MM.1S (cell line): ENCODE data around the gene DNAJC30.

Experiments
- DNase-seq: peaks from one replicate; pipeline ENCODE4 v3.0.0-alpha.2; 2015
- H2AFZ ChIP-seq: fragments of 300-600 bp; sonication (generic); 2 replicates; pipeline ENCODE4 v1.6.0; 2016; ENCODE audit warnings: antibody characterized with exemption, low read length
- H3F3A ChIP-seq: fragments of 300-600 bp; sonication (generic); 2 replicates; pipeline ENCODE4 v1.6.1; 2016; ENCODE audit warnings: mild to moderate bottlenecking, antibody characterized with exemption, low read length, moderate library complexity, mixed read lengths; ENCODE audit not compliant: insufficient read depth
- H3K27ac ChIP-seq: fragments of 300-600 bp; sonication (generic); 2 replicates; pipeline ENCODE4 v1.5.1; 2016; ENCODE audit warnings: mild to moderate bottlenecking, low read length
- H3K27me3 ChIP-seq: fragments of 300-600 bp; sonication (generic); replicated peaks from 2 replicates; pipeline ENCODE4 v1.6.0; 2016; ENCODE audit warnings: low read length; ENCODE audit not compliant: insufficient read depth
- H3K36me3 ChIP-seq: fragments of 300-600 bp; sonication (generic); replicated peaks from 2 replicates; pipeline ENCODE4 v1.6.1; 2016; ENCODE audit warnings: mild to moderate bottlenecking, low read length, mixed read lengths; ENCODE audit not compliant: insufficient read depth
- H3K4me1 ChIP-seq: fragments of 300-600 bp; sonication (generic); 2 replicates; pipeline ENCODE4 v1.6.1; 2016; ENCODE audit warnings: low read length, mixed read lengths
- H3K4me2 ChIP-seq: fragments of 300-600 bp; sonication (generic); 2 replicates; pipeline ENCODE4 v1.6.0; 2016; ENCODE audit warnings: low read depth, low read length
- H3K4me3 ChIP-seq: fragments of 300-600 bp; sonication (generic); 2 replicates; pipeline ENCODE4 v1.5.1; 2016; ENCODE audit warnings: low read length, mixed read lengths
- H3K79me2 ChIP-seq: fragments of 300-600 bp; sonication (generic); 2 replicates; pipeline ENCODE4 v1.6.1; 2016; ENCODE audit warnings: mixed run types, low read length, mixed read lengths
- H3K9ac ChIP-seq: fragments of 300-600 bp; sonication (generic); 2 replicates; pipeline ENCODE4 v1.6.1; 2016; ENCODE audit warnings: low read length, mixed read lengths
- H3K9me2 ChIP-seq: fragments of 300-600 bp; sonication (generic); replicated peaks from 2 replicates; pipeline ENCODE4 v1.6.1; 2016; ENCODE audit warnings: mild to moderate bottlenecking, low read length, mixed read lengths; ENCODE audit not compliant: insufficient read depth
- H3K9me3 ChIP-seq: fragments of 300-600 bp; sonication (generic); replicated peaks from 2 replicates; pipeline ENCODE4 v1.6.1; 2016; ENCODE audit warnings: mild to moderate bottlenecking, low read length, mixed read lengths; ENCODE audit not compliant: insufficient read depth
- H4K20me1 ChIP-seq: fragments of 300-600 bp; sonication (generic); 2 replicates; pipeline ENCODE4 v1.6.1; 2016; ENCODE audit warnings: mild to moderate bottlenecking, low read length, moderate library complexity, mixed read lengths; ENCODE audit not compliant: insufficient read depth
- CTCF ChIP-seq: fragments of 300-600 bp; sonication (generic); IDR thresholded peaks from 2 replicates; pipeline ENCODE4 v1.5.1; 2016; ENCODE audit warnings: antibody characterized with exemption, low read length, mixed read lengths
- EZH2 ChIP-seq: fragments of 300-600 bp; sonication (generic); optimal IDR thresholded peaks from 2 replicates; pipeline ENCODE3; 2017; ENCODE audit warnings: low read depth, mild to moderate bottlenecking, antibody characterized with exemption, low read length, mixed read lengths
- EZH2phosphoT487 ChIP-seq: fragments of 300-600 bp; sonication (generic); IDR thresholded peaks from 2 replicates; pipeline ENCODE4 v1.6.1; 2018; ENCODE audit warnings: antibody characterized with exemption, low read length

The DNAJC30 gene

GRCh38 chr7:73707045-73707631 is 23.9 kb upstream of the DNAJC30 start:
- TF ChIP-seq EZH2: no peak
- H2AFZ ChIP-seq: no peak overlapping the region
- no peaks in the 10 kb centered on the region for H3K27me3 ChIP-seq
- no peak overlapping the region for H3K27ac ChIP-seq
- no peak overlapping the region for H3K4me3 ChIP-seq
- H3K4me1 ChIP-seq: no peaks in the 10 kb centered on the region
- no peaks in the 10 kb centered on the region for H3K36me3 ChIP-seq
- H3F3A ChIP-seq: no peaks in the 10 kb centered on the region
- no peaks in the 10 kb centered on the region for H4K20me1 ChIP-seq
- H3K9me3 ChIP-seq: no peaks in the 10 kb centered on the region
- H3K4me2 ChIP-seq: no peak overlapping the region
- H3K9ac ChIP-seq: no peak overlapping the region
- no peak for DNase-seq
- no peaks in the 10 kb centered on the region for H3K9me2 ChIP-seq
- no peaks in the 10 kb centered on the region for H3K79me2 ChIP-seq

GRCh38 chr7:73706126-73707044 is 23.1 kb upstream of the DNAJC30 start:
- Histone ChIP-seq H2AFZ (no peak overlapping the region), H3F3A (no peaks in the 10 kb centered on the region), H3K36me3 (no peaks in the 10 kb centered on the region), H3K4me2 (no peak overlapping the region), H3K27ac (no peak overlapping the region), H3K9me2 (no peaks in the 10 kb centered on the region), H3K9me3 (no peaks in the 10 kb centered on the region), H4K20me1 (no peaks in the 10 kb centered on the region; the same call in 1 of the 2 replicates), H3K27me3 (no peaks in the 10 kb centered on the region), H3K4me1 (no peaks in the 10 kb centered on the region), H3K4me3 (no peak overlapping the region), H3K79me2 (no peaks in the 10 kb centered on the region), H3K9ac (no peak overlapping the region)
- TF ChIP-seq EZH2: no peak
- no peak for TF ChIP-seq EZH2phosphoT487
- no peak for TF ChIP-seq CTCF
- no peak for DNase-seq

GRCh38 chr7:73705551-73705920 is 22.3 kb upstream of the DNAJC30 start:
- Histone ChIP-seq H4K20me1 (no peaks in the 10 kb centered on the region; the same call in 1 of the 2 replicates), H3K9ac (no peak overlapping the region), H3K27ac (no peak overlapping the region)

More at GRCh38 chr7:73705551-73705920, 22.3 kb upstream of the DNAJC30 start:
- no peaks in the 10 kb centered on the region for H3K27me3 ChIP-seq
- no peaks in the 10 kb centered on the region for H3K9me3 ChIP-seq
- no peaks in the 10 kb centered on the region for H3F3A ChIP-seq
- H3K79me2 ChIP-seq: no peaks in the 10 kb centered on the region
- DNase-seq: no peak
- H3K4me2 ChIP-seq: no peak overlapping the region
- H3K9me2 ChIP-seq: no peaks in the 10 kb centered on the region
- H3K4me1 ChIP-seq: no peaks in the 10 kb centered on the region
- H2AFZ ChIP-seq: no peak overlapping the region
- H3K36me3 ChIP-seq: no peaks in the 10 kb centered on the region
- no peak overlapping the region for H3K4me3 ChIP-seq
- TF ChIP-seq CTCF (no peak), EZH2phosphoT487 (no peak), EZH2 (no peak)
